ENCODE measurements around the gene AOPEP.

The AOPEP gene

DNA sequence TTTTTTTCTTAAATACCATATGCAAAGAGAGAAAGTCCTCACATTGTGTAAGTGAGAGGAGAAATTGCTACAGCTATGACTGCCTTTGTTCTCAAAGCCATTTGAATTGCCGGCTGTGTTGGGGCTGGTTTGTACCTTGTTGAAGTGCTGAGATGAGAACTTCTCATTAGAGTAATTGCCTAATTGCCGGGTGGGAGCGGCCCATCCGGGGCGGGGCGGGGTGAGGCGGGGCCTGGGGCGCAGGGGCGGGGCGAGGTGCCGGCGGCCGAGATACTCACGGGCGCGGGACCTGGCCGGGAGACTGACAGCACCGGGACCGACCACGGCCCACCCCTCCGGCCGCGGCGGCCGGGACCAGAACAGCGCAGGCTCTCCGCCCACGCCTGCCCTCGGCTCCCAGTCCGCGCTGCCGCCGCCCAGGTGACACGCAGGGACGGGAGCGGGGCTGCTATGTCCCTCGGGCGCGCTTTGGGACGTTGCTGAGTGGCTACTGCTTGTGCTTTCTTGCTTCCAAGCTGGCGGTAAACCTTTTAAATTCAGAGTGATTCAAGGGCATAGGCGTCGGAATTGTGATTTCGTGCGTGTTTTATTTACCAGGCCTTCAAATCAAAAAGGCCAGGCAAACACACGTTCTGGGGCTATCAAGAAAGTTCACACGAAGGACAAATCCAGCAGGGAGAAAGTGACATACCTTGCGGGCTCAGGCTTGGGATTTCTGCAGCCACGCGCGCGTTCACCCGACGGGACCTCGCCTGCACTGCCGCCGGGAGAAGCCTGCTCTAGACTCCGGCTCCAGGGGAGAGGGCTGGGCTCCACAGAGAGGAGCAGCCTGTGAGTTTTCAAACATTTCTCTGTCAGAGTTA, 322.0 kb downstream of the AOPEP start:
- no peak for TF ChIP-seq ZFX (IDR thresholded peaks at IDR 0.05)
- TF ChIP-seq, protein P1, sequence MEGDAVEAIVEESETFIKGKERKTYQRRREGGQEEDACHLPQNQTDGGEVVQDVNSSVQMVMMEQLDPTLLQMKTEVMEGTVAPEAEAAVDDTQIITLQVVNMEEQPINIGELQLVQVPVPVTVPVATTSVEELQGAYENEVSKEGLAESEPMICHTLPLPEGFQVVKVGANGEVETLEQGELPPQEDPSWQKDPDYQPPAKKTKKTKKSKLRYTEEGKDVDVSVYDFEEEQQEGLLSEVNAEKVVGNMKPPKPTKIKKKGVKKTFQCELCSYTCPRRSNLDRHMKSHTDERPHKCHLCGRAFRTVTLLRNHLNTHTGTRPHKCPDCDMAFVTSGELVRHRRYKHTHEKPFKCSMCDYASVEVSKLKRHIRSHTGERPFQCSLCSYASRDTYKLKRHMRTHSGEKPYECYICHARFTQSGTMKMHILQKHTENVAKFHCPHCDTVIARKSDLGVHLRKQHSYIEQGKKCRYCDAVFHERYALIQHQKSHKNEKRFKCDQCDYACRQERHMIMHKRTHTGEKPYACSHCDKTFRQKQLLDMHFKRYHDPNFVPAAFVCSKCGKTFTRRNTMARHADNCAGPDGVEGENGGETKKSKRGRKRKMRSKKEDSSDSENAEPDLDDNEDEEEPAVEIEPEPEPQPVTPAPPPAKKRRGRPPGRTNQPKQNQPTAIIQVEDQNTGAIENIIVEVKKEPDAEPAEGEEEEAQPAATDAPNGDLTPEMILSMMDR (conservative IDR thresholded peaks at IDR 0.05): no peak
- peak overlapping the region; percentile 25 for H3K27ac ChIP-seq

DNA sequence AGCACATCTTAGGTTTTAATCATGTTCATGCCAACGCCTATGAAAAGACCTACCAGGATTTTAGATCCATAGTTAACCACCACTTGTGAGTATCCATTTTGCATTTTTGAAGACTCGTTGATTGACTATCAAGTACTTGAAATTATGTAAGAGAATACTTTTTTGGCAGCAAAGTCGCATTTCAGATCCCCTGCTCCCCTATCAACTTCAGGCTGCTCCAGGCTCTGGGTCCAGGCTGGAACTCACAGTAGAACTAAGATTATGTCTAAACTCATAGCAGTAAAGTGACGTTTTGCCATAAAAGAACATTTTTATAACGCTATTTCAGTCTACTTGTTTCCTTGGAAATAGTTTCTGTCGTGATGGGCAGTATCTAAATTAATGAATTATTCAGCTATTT, 323.3 kb downstream of the AOPEP start:
- H3K27ac ChIP-seq: no peak overlapping the region
- TF ChIP-seq, protein P1 (conservative IDR thresholded peaks at IDR 0.05): no peak
- no peak for TF ChIP-seq ZFX (IDR thresholded peaks at IDR 0.05)

DNA sequence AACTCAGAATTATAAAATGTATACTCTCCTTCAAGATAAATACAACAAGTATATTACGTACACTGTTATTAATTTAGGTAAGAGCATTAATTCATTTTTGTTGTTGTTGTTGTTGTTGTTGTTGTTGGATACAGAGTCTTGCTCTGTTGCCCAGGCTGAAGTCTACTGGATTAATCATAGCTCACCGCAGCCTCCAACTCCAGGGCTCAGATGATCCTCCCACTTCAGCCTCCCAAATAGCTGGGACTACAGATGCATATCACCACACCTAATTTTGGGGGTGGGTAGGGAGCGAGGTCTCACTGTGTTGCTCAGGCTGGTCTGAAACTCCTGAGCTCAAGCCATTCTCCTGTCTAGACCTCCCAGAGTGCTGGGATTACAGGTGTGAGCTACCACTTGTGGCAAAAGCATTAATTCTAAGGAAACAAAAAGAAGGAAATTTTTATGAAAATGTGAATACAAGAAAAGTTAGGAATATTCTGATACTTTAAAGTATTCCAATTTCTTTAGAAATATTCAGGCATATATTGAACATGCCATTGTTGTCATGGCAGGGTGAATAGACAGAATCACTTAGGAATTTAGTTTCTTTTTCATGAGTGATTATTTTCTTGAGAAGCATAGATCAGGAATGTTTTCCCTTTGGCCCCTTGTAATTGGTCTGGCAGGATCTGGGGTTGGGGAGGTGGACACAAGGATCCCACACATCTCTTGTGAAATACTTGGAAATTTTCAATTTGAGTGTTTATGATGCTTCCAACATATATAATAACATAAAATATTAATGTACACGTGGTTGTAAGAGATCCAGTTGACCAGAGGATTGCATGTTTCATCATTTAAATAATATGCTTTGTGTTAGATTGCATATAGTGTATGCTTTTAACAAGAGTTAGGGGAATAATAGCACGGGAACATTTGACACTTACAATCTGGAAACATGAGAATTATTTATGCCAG, 327.4 kb downstream of the AOPEP start:
- no peak overlapping the region for H3K27ac ChIP-seq
- TF ChIP-seq ZFX (IDR thresholded peaks at IDR 0.05): no peak
- TF ChIP-seq, protein P1 (conservative IDR thresholded peaks at IDR 0.05): no peak

DNA sequence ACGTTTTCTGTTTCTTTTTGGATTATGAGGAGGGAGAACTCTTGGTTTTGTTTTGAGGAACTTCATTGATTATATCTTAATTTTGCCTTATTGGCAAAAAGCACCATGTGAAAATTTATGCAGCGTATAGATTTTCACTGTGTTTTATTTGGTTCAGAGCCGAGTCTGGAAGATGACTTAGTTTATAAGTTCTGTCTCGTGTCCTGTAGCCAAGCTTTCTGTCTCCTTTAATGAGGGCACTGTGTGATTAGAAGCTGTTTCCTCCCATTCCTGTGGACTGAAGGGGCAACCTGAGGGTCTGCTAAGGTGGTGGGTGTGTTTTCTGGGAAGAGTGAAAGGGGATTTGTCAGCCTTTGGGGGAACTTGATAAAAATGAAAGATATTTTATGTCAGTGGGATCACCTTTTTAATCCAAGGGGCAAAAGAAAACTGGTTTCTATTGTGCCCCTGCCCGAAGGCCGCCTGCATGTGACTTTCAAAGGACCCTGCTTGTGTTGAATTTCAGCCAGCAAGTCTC, 328.9 kb downstream of the AOPEP start:
- H3K27ac ChIP-seq: no peak overlapping the region
- TF ChIP-seq, protein P1 (conservative IDR thresholded peaks at IDR 0.05): no peak
- no peak for TF ChIP-seq ZFX (IDR thresholded peaks at IDR 0.05)

DNA sequence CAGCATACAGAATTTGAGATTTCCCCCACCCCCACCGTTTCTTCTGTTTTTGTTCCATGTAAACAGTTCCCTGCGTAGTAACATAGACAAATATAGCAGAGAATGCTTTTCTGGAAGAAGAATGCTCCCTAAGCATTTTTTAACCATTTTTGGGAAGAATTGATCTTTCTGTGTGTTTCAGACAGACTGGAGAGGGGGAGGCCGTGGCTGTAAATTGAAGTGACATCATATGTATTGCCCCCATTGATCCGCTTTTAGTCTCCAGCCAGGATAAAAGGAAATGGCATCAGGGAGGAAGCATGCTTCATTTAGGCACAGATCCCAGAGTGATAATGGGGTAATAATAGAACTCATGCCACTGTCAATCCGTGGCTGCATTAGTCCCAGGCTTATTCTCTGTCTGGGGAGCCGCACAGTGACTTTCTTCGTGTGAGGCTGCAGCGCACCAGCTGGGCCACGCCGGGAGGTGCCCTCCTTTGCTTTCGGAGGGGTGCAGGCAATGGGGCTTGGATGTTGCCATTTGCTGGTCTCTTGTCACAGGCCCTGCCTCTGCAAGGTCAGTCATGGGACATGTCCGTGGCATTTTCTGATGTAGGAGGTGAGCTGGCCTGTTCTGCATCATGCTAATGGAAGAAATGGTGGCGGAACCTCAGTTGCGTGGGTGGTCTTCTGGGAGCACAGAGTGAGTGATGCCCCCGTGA, 329.5 kb downstream of the AOPEP start:
- H3K27ac ChIP-seq: no peak overlapping the region
- TF ChIP-seq ZFX (IDR thresholded peaks at IDR 0.05): no peak
- TF ChIP-seq, protein P1 (conservative IDR thresholded peaks at IDR 0.05): no peak

DNA sequence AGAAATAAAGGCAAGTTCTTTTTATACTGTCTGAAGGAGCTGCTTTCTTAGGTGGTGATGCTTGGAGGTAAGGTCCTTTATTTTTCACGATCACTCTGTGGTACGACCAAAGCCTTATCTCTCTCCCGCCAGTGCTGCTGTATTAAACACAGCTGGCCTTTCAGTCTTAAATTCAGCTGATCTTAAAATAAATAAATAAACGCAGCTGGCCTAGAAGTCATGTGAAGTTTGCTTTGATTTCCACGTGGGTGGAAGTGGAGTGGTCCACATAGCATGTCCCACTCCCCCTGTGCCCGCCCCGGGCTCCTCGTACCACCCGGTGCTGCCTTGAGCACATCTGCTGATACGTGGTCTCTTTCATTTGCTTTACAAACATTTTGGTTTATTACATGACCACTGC, 330.6 kb downstream of the AOPEP start:
- H3K27ac ChIP-seq: no peak overlapping the region
- TF ChIP-seq, protein P1 (conservative IDR thresholded peaks at IDR 0.05): no peak
- no peak for TF ChIP-seq ZFX (IDR thresholded peaks at IDR 0.05)
